Measurements from ENCODE around the gene TSPAN9. TPM values are rescaled to one million over a fixed set of nuclear protein-coding genes. Genes with fewer than 3 reads are reported as not detected.

TSPAN9 gene
- total RNA-seq, 1 donor from 2014 or later = 109 TPM

DNA sequence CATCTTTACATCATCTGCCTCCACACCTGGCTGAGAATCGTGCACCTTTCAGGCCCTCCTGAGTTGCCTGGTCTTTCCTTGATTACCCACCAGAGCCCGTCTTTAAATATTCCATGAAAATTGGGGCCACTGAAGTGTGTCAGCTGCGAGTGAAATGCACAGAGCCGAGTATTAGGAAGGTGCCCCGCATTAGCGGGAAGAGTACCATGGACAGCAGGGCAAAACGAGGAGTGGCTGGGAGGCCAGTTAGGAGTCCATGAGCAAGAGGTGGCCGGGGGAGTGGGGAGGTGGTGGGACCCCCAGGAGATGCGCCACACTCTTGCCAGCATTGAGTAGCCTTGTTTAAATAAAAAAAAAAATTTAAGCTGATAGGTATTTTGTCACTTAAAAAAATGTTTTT, 99.6 kb downstream of the TSPAN9 start:
- Histone ChIP-seq H3K36me3 (no peaks in the 10 kb centered on the region), H3K27me3 (no peaks in the 10 kb centered on the region), H3K4me1 (no peaks in the 10 kb centered on the region), H3K9me3 (no peaks in the 10 kb centered on the region), H3K4me3 (no peak overlapping the region), H3K27ac (no peak overlapping the region)
- no peak for DNase-seq (ENCODE audit: low spot score in 2 of 2)
- intact Hi-C loops (cut with DNase I) = no loop called here
- TF ChIP-seq, protein P1, sequence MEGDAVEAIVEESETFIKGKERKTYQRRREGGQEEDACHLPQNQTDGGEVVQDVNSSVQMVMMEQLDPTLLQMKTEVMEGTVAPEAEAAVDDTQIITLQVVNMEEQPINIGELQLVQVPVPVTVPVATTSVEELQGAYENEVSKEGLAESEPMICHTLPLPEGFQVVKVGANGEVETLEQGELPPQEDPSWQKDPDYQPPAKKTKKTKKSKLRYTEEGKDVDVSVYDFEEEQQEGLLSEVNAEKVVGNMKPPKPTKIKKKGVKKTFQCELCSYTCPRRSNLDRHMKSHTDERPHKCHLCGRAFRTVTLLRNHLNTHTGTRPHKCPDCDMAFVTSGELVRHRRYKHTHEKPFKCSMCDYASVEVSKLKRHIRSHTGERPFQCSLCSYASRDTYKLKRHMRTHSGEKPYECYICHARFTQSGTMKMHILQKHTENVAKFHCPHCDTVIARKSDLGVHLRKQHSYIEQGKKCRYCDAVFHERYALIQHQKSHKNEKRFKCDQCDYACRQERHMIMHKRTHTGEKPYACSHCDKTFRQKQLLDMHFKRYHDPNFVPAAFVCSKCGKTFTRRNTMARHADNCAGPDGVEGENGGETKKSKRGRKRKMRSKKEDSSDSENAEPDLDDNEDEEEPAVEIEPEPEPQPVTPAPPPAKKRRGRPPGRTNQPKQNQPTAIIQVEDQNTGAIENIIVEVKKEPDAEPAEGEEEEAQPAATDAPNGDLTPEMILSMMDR (IDR thresholded peaks at IDR 0.05) = no peak

DNA sequence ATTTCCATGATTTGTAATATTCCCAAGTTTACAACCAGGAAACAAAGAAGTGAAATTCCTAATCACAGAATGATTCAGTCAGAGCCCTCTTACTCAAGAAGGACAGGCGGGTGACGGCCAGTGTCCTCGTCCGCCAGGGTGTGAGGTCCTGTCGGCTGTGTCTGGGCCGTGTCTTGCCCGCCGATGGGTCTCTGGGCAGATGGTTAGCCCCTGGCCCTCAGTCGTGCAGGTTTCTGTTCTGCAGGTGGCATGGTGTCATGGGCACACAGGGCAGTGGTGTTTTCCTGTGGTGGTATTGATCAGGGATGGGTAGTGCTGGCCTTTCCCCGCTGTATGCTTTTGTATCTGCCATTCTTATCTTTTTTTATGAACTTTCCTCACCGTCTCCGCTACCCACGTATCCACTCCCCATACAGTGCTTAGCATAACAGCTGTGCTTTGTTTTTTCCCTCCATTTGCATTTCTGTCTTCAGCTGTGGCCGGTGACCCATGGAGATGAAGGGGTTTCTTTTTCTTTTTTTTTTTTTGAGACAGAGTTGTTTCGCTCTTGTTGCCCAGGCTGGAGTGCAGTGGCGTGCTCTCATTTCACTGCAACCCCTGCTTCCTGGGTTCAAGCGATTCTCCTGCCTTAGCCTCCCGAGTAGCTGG, 100.7 kb downstream of the TSPAN9 start:
- Histone ChIP-seq H3K9me3 (no peaks in the 10 kb centered on the region), H3K4me3 (no peak overlapping the region), H3K36me3 (no peaks in the 10 kb centered on the region), H3K4me1 (no peaks in the 10 kb centered on the region), H3K27me3 (no peaks in the 10 kb centered on the region), H3K27ac (no peak overlapping the region)
- DNase-seq (ENCODE audit: low spot score in 2 of 2) = no peak
- TF ChIP-seq, protein P1 (IDR thresholded peaks at IDR 0.05) = no peak
- intact Hi-C loops (cut with DNase I) = no loop called here

DNA sequence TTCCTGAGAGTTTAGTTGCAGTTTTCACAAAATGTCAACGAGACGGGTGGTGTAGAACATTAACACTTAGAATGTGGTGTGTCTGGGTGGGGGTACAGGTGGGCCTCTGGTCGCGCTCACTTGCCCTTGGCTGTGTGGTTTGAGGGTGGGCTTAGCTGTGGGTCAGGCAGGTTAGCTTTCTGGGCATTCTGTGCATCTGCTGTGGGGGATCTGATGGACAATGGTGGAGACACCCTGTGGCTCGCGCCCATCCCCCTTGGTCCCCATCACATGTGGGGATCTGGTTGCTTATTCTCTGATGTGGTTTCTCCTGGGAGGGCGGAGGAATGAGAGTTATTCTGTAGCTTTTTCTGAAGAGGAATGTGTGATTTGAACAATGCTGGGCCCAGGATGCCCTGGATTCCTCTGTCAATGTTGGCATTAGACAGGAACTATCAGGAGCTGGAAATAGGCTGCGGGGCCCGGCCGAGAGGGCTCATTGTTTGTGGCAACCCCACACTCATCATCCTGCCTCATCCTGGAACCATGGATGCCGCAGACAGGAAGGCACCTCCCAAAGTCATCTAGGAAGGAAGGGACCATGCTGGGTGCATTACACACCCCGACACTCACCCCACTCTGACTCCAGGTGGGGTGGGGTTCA, 101.6 kb downstream of the TSPAN9 start:
- TF ChIP-seq, protein P1 (IDR thresholded peaks at IDR 0.05) = no peak
- no peaks in the 10 kb centered on the region for H3K36me3 ChIP-seq
- no peak overlapping the region for H3K4me3 ChIP-seq
- intact Hi-C loops (cut with DNase I) = no loop called here
- DNase-seq (ENCODE audit: low spot score in 2 of 2) = no peak
- no peak overlapping the region for H3K27ac ChIP-seq
- H3K9me3 ChIP-seq = no peaks in the 10 kb centered on the region
- no peaks in the 10 kb centered on the region for H3K4me1 ChIP-seq
- H3K27me3 ChIP-seq = no peaks in the 10 kb centered on the region

- intact Hi-C loops (cut with DNase I) = no loop called here
- TF ChIP-seq, protein P1 (IDR thresholded peaks at IDR 0.05) = no peak
- peaks cover under 1 to 3% of the 10 kb centered on the region in 2 donors for H3K4me1 ChIP-seq
- no peaks in the 10 kb centered on the region for H3K27me3 ChIP-seq
- no peak overlapping the region for H3K4me3 ChIP-seq
- no peak overlapping the region for H3K27ac ChIP-seq
- H3K36me3 ChIP-seq = no peaks in the 10 kb centered on the region
- DNase-seq (ENCODE audit: low spot score in 2 of 2) = no peak
- no peaks in the 10 kb centered on the region for H3K9me3 ChIP-seq
These were observed 102.6 kb downstream of the TSPAN9 start for GRCh38 chr12:3179731-3180130.

GRCh38 chr12:3182426-3182825, 105.2 kb downstream of the TSPAN9 start:
- intact Hi-C loops (cut with DNase I) = no loop called here
- H3K9me3 ChIP-seq = no peaks in the 10 kb centered on the region
- H3K36me3 ChIP-seq = no peaks in the 10 kb centered on the region
- no peak overlapping the region for H3K27ac ChIP-seq
- TF ChIP-seq, protein P1 (IDR thresholded peaks at IDR 0.05) = no peak
- H3K27me3 ChIP-seq = no peaks in the 10 kb centered on the region
- no peak overlapping the region for H3K4me3 ChIP-seq
- DNase-seq (ENCODE audit: low spot score in 2 of 2) = no peak
- H3K4me1 ChIP-seq = peaks cover 7 to 25% of the 10 kb centered on the region in 2 donors

Measured in ascending aorta (tissue), 2 donors.